HEK293 (cell line): ENCODE results near the gene EBF3.

Experiments
- CTCF ChIA-PET: fragments of 350-600 bp; formaldehyde crosslinking; extraction: SDS; loops from one replicate; lab custom pipeline; 2021; ENCODE audit warnings: antibody characterized with exemption; lab: Yijun Ruan, JAX
- POLR2A ChIA-PET: fragments of 300-600 bp; formaldehyde crosslinking; extraction: SDS; loops from one replicate; lab custom pipeline; 2020; ENCODE audit warnings: antibody characterized with exemption, inconsistent platforms; lab: Yijun Ruan, JAX
- H3K27ac ChIP-seq: fragments of 200-500 bp; sonication (Bioruptor generic); 2 replicates; pipeline ENCODE4 v1.5.1; 2014; ENCODE audit warnings: low read depth, low read length, control low read depth, inconsistent platforms; ENCODE audit errors: extremely low read depth
- H3K36me3 ChIP-seq, 2 experiments: fragments of 200-500 bp in 1 of 2; sonication (Bioruptor generic) in 1 of 2; 1 replicate in 1 of 2; 2 replicates in 1 of 2; pipeline ENCODE4 v1.5.1; 2014 to 2017; ENCODE audit warnings: inconsistent platforms in 2 of 2, low read length in 2 of 2; ENCODE audit not compliant: control insufficient read depth in 2 of 2, insufficient read depth in 1 of 2
- H3K4me1 ChIP-seq: fragments of 200-500 bp; sonication (Bioruptor generic); 2 replicates; pipeline ENCODE4 v1.5.1; 2014; ENCODE audit warnings: mild to moderate bottlenecking, low read length, inconsistent platforms; ENCODE audit not compliant: control insufficient read depth, insufficient read depth
- H3K4me3 ChIP-seq: 2 replicates; pipeline ENCODE4 v1.5.1; 2011; ENCODE audit warnings: low read depth, mild to moderate bottlenecking, control low read depth, low read length, moderate library complexity
- H3K9me3 ChIP-seq: fragments of 200-500 bp; sonication (Bioruptor generic); 2 replicates; pipeline ENCODE4 v1.5.1; 2014; ENCODE audit warnings: low read depth, low read length, inconsistent platforms; ENCODE audit not compliant: control insufficient read depth, insufficient read depth
- GLIS2 ChIP-seq: fragments of 450-650 bp; formaldehyde crosslinking; IDR thresholded peaks from 2 replicates; pipeline ENCODE4 v1.5.1; 2016; ENCODE audit warnings: missing biosample characterization, missing genetic modification characterization
- KLF7 ChIP-seq: fragments of 450-650 bp; formaldehyde crosslinking; IDR thresholded peaks from 2 replicates; pipeline ENCODE4 v1.5.1; 2016; ENCODE audit warnings: missing biosample characterization, missing genetic modification characterization, borderline replicate concordance
- OVOL3 ChIP-seq: fragments of 450-650 bp; formaldehyde crosslinking; IDR thresholded peaks from 2 replicates; pipeline ENCODE4 v1.5.1; 2016; ENCODE audit warnings: missing biosample characterization, missing genetic modification characterization
- ZNF140 ChIP-seq: fragments of 450-650 bp; formaldehyde crosslinking; IDR thresholded peaks from 2 replicates; pipeline ENCODE4 v1.5.1; 2016; ENCODE audit warnings: missing biosample characterization, missing genetic modification characterization
- ZNF266 ChIP-seq: fragments of 450-650 bp; formaldehyde crosslinking; IDR thresholded peaks from 2 replicates; pipeline ENCODE4 v1.5.1; 2016; ENCODE audit warnings: missing biosample characterization, missing genetic modification characterization, low read depth
- ZNF324 ChIP-seq: fragments of 450-650 bp; formaldehyde crosslinking; IDR thresholded peaks from 2 replicates; pipeline ENCODE4 v1.5.1; 2016; ENCODE audit warnings: missing biosample characterization, missing genetic modification characterization
- ZNF366 ChIP-seq: fragments of 450-650 bp; formaldehyde crosslinking; conservative IDR thresholded peaks from 2 replicates; pipeline ENCODE4 v1.5.1; 2016; ENCODE audit warnings: missing biosample characterization, missing genetic modification characterization
- ZNF549 ChIP-seq: fragments of 450-650 bp; IDR thresholded peaks from 2 replicates; pipeline ENCODE4 v1.5.1; 2018; ENCODE audit warnings: missing biosample characterization, missing genetic modification characterization, mild to moderate bottlenecking, inconsistent platforms, moderate library complexity
- ZNF555 ChIP-seq: fragments of 450-650 bp; formaldehyde crosslinking; conservative IDR thresholded peaks from 2 replicates; pipeline ENCODE4 v1.5.1; 2017; ENCODE audit warnings: missing biosample characterization, mild to moderate bottlenecking, missing genetic modification characterization, inconsistent platforms
- ZNF585B ChIP-seq: fragments of 450-650 bp; formaldehyde crosslinking; IDR thresholded peaks from 2 replicates; pipeline ENCODE4 v1.5.1; 2016; ENCODE audit warnings: missing biosample characterization, missing genetic modification characterization
- ZNF596 ChIP-seq: fragments of 450-650 bp; IDR thresholded peaks from 2 replicates; pipeline ENCODE4 v1.5.0; 2018; ENCODE audit warnings: missing biosample characterization, mild to moderate bottlenecking, missing genetic modification characterization, moderate library complexity
- ZNF623 ChIP-seq: fragments of 450-650 bp; formaldehyde crosslinking; IDR thresholded peaks from 2 replicates; pipeline ENCODE4 v1.5.1; 2016; ENCODE audit warnings: missing biosample characterization, missing genetic modification characterization
- ZNF658 ChIP-seq: fragments of 450-650 bp; formaldehyde crosslinking; IDR thresholded peaks from 2 replicates; pipeline ENCODE4; 2016; ENCODE audit warnings: missing biosample characterization, missing genetic modification characterization
- ZNF768 ChIP-seq: fragments of 450-650 bp; formaldehyde crosslinking; IDR thresholded peaks from 2 replicates; pipeline ENCODE4 v1.5.1; 2018; ENCODE audit warnings: missing biosample characterization, mild to moderate bottlenecking, missing genetic modification characterization
- ZNF777 ChIP-seq: fragments of 450-650 bp; formaldehyde crosslinking; IDR thresholded peaks from 2 replicates; pipeline ENCODE4 v1.5.1; 2017; ENCODE audit warnings: missing biosample characterization, missing genetic modification characterization, borderline replicate concordance
- ZNF785 ChIP-seq: fragments of 450-650 bp; formaldehyde crosslinking; IDR thresholded peaks from 2 replicates; pipeline ENCODE4 v1.5.1; 2016; ENCODE audit warnings: missing biosample characterization, missing genetic modification characterization
- TF ChIP-seq, protein P1 (sequence below): fragments of 450-650 bp; formaldehyde crosslinking; IDR thresholded peaks from 2 replicates; pipeline ENCODE4 v1.5.1; 2016; ENCODE audit warnings: missing biosample characterization, missing genetic modification characterization
- TF ChIP-seq, protein P2 (sequence below): fragments of 450-650 bp; formaldehyde crosslinking; IDR thresholded peaks from 2 replicates; pipeline ENCODE4 v1.5.1; 2016; ENCODE audit warnings: missing biosample characterization, missing genetic modification characterization, borderline replicate concordance
- TF ChIP-seq, protein P3 (sequence below): fragments of 450-650 bp; formaldehyde crosslinking; IDR thresholded peaks from 2 replicates; pipeline ENCODE4 v1.5.1; 2016; ENCODE audit warnings: missing biosample characterization, missing genetic modification characterization
- TF ChIP-seq, protein P4 (sequence below): fragments of 450-650 bp; formaldehyde crosslinking; IDR thresholded peaks from 2 replicates; pipeline ENCODE4 v1.5.1; 2016; ENCODE audit warnings: missing biosample characterization, missing genetic modification characterization
- TF ChIP-seq, protein P5 (sequence below): fragments of 450-650 bp; formaldehyde crosslinking; IDR thresholded peaks from 2 replicates; pipeline ENCODE4 v1.5.1; 2016; ENCODE audit warnings: missing biosample characterization, missing genetic modification characterization
- TF ChIP-seq, protein P6 (sequence below): fragments of 450-650 bp; IDR thresholded peaks from 2 replicates; pipeline ENCODE4 v1.5.1; 2018; ENCODE audit warnings: missing biosample characterization, missing genetic modification characterization

Gene EBF3

DNA sequence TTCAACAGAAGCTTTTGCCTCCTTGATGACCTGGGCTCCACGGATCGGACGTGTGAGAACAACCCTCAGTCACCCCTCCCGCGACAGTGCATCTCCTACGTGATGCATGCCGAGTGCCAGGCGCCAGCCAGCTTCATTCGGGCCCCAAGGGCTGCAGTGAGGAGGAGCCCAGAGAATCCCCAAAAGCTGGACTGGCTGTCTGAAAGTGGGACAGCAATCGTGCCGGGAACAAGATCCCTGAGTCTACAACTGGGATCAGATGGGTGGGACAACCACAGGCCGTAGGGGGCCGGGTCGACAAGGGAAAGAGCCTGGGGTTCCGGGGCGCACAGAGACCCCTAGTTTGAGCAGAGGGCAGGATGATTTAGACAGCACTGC is 27.2 kb downstream of the EBF3 start (continued):
- TF ChIP-seq, protein P1, sequence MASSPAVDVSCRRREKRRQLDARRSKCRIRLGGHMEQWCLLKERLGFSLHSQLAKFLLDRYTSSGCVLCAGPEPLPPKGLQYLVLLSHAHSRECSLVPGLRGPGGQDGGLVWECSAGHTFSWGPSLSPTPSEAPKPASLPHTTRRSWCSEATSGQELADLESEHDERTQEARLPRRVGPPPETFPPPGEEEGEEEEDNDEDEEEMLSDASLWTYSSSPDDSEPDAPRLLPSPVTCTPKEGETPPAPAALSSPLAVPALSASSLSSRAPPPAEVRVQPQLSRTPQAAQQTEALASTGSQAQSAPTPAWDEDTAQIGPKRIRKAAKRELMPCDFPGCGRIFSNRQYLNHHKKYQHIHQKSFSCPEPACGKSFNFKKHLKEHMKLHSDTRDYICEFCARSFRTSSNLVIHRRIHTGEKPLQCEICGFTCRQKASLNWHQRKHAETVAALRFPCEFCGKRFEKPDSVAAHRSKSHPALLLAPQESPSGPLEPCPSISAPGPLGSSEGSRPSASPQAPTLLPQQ, result no peak
- TF ChIP-seq, protein P2, sequence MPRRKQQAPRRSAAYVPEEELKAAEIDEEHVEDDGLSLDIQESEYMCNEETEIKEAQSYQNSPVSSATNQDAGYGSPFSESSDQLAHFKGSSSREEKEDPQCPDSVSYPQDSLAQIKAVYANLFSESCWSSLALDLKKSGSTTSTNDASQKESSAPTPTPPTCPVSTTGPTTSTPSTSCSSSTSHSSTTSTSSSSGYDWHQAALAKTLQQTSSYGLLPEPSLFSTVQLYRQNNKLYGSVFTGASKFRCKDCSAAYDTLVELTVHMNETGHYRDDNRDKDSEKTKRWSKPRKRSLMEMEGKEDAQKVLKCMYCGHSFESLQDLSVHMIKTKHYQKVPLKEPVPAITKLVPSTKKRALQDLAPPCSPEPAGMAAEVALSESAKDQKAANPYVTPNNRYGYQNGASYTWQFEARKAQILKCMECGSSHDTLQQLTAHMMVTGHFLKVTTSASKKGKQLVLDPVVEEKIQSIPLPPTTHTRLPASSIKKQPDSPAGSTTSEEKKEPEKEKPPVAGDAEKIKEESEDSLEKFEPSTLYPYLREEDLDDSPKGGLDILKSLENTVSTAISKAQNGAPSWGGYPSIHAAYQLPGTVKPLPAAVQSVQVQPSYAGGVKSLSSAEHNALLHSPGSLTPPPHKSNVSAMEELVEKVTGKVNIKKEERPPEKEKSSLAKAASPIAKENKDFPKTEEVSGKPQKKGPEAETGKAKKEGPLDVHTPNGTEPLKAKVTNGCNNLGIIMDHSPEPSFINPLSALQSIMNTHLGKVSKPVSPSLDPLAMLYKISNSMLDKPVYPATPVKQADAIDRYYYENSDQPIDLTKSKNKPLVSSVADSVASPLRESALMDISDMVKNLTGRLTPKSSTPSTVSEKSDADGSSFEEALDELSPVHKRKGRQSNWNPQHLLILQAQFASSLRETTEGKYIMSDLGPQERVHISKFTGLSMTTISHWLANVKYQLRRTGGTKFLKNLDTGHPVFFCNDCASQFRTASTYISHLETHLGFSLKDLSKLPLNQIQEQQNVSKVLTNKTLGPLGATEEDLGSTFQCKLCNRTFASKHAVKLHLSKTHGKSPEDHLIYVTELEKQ (tag by site-specific recombination), result no peak
- TF ChIP-seq ZNF623 (tag by site-specific recombination), result no peak
- TF ChIP-seq ZNF768, result no peak
- TF ChIP-seq ZNF266 (tag by site-specific recombination), result no peak
- TF ChIP-seq, protein P3, sequence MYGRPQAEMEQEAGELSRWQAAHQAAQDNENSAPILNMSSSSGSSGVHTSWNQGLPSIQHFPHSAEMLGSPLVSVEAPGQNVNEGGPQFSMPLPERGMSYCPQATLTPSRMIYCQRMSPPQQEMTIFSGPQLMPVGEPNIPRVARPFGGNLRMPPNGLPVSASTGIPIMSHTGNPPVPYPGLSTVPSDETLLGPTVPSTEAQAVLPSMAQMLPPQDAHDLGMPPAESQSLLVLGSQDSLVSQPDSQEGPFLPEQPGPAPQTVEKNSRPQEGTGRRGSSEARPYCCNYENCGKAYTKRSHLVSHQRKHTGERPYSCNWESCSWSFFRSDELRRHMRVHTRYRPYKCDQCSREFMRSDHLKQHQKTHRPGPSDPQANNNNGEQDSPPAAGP (tag by site-specific recombination), result no peak
- TF ChIP-seq, protein P4, sequence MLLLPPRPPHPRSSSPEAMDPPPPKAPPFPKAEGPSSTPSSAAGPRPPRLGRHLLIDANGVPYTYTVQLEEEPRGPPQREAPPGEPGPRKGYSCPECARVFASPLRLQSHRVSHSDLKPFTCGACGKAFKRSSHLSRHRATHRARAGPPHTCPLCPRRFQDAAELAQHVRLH (tag by site-specific recombination), result no peak

DNA sequence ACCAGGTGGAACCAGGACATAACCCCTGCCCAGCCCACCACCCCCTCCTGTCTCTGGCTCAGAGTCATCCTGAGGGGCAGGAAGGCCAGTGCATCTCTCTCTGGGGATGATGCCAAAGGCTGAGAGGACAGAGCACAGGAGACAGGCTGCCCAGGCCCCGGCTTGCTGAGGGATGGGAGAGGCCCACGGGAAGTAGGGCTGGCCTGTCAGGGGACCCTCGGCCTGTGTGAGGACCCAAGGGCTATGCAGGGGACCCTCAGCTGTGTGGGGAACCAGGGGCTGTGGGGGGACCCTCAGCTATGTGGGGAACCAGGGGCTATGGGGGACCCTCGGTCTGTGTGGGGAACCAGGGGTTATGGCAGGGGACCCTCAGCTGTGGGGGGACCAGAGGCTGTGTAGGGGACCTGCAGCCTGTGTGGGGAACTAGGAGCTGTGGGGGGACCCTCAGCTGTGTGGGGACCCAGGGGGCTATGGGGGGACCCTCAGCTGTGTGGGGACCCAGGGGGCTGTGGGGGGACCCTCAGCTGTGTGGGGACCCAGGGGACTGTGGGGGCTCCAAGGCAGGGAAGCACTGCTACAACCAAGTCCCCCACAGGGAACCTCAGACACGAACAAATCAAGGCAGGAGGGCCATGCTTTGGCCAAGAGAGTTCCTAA is 27.7 kb downstream of the EBF3 start:
- Histone ChIP-seq H3K4me3 (no peak overlapping the region), H3K36me3 (no peaks in the 10 kb centered on the region; a peak in 1 of 3 replicates), H3K27ac (no peak overlapping the region), H3K9me3 (no peaks in the 10 kb centered on the region), H3K4me1 (no peaks in the 10 kb centered on the region)
- CTCF ChIA-PET, result interaction anchor here (0.7 kb wide), 1 partner anchor 192 kb away, joined by 3 read pairs; no protein-coding TSS in a partner anchor
- POLR2A ChIA-PET, result no interaction called here
- no peak for TF ChIP-seq ZNF549 (tag by site-specific recombination)
- 0 out of 2 replicates have a peak, but pooled peaks have one; percentile 11 for TF ChIP-seq GLIS2 (tag by site-specific recombination)

DNA sequence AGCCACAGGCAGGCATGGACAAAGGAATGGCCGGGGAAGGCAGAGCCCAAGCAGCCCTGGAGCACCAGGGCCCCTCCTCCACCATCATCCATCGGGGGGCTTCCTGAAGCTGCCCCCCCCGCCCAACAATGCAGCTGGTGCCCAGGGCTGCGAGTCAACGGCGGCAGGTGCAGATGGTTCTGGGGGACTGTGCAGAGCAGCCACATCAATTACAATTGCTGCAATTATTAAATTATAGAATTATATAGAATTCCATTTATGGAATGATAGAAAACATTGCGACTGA is 28.3 kb downstream of the EBF3 start:
- H3K9me3 ChIP-seq, result no peaks in the 10 kb centered on the region
- H3K4me3 ChIP-seq, result no peak overlapping the region
- H3K36me3 ChIP-seq, result no peaks in the 10 kb centered on the region; a peak in 1 of 3 replicates
- H3K4me1 ChIP-seq, result no peaks in the 10 kb centered on the region
- ChIA-PET CTCF (no interaction called here), POLR2A (no interaction called here)
- H3K27ac ChIP-seq, result no peak overlapping the region
- TF ChIP-seq ZNF596 (tag by site-specific recombination), result no peak
- TF ChIP-seq ZNF366 (tag by site-specific recombination), result no peak
- no peak for TF ChIP-seq ZNF555
- no peak for TF ChIP-seq KLF7 (tag by site-specific recombination)
- no peak for TF ChIP-seq ZNF777 (tag by site-specific recombination)
- TF ChIP-seq, protein P5, sequence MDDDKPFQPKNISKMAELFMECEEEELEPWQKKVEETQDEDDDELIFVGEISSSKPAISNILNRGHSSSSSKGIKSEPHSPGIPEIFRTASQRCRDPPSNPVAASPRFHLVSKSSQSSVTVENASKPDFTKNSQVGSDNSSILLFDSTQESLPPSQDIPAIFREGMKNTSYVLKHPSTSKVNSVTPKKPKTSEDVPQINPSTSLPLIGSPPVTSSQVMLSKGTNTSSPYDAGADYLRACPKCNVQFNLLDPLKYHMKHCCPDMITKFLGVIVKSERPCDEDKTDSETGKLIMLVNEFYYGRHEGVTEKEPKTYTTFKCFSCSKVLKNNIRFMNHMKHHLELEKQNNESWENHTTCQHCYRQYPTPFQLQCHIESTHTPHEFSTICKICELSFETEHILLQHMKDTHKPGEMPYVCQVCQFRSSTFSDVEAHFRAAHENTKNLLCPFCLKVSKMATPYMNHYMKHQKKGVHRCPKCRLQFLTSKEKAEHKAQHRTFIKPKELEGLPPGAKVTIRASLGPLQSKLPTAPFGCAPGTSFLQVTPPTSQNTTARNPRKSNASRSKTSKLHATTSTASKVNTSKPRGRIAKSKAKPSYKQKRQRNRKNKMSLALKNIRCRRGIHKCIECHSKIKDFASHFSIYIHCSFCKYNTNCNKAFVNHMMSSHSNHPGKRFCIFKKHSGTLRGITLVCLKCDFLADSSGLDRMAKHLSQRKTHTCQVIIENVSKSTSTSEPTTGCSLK (tag by site-specific recombination), result no peak
- no peak for TF ChIP-seq ZNF140 (tag by site-specific recombination)
- no peak for TF ChIP-seq ZNF585B (tag by site-specific recombination)
- TF ChIP-seq ZNF658 (tag by site-specific recombination), result no peak
- no peak for TF ChIP-seq ZNF785 (tag by site-specific recombination)
- no peak for TF ChIP-seq ZNF324 (tag by site-specific recombination)
- no peak for TF ChIP-seq OVOL3
- TF ChIP-seq ZNF266 (tag by site-specific recombination), result no peak
- TF ChIP-seq, protein P6, sequence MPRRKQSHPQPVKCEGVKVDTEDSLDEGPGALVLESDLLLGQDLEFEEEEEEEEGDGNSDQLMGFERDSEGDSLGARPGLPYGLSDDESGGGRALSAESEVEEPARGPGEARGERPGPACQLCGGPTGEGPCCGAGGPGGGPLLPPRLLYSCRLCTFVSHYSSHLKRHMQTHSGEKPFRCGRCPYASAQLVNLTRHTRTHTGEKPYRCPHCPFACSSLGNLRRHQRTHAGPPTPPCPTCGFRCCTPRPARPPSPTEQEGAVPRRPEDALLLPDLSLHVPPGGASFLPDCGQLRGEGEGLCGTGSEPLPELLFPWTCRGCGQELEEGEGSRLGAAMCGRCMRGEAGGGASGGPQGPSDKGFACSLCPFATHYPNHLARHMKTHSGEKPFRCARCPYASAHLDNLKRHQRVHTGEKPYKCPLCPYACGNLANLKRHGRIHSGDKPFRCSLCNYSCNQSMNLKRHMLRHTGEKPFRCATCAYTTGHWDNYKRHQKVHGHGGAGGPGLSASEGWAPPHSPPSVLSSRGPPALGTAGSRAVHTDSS (tag by site-specific recombination), result no peak
